ENCODE results near the gene PLXNA4.

PLXNA4 gene

GRCh38 chr7:132351954-132352499, 224.2 kb downstream of the PLXNA4 start:
- no peak for DNase-seq (ENCODE audit: low read depth)

GRCh38 chr7:132350741-132351140, 225.5 kb downstream of the PLXNA4 start:
- no peak for DNase-seq (ENCODE audit: low read depth)

GRCh38 chr7:132349075-132349474, 227.2 kb downstream of the PLXNA4 start:
- DNase-seq (ENCODE audit: low read depth), result no peak

- DNase-seq (ENCODE audit: low read depth), result no peak
Observed at GRCh38 chr7:132348341-132348740, 227.9 kb downstream of the PLXNA4 start.

- no peak for DNase-seq (ENCODE audit: low read depth)
Observed at GRCh38 chr7:132347858-132348257, 228.4 kb downstream of the PLXNA4 start.

- DNase-seq (ENCODE audit: low read depth), result no peak
Observed at GRCh38 chr7:132347123-132347522, 229.1 kb downstream of the PLXNA4 start.

GRCh38 chr7:132345543-132346129, 230.6 kb downstream of the PLXNA4 start:
- no peak for DNase-seq (ENCODE audit: low read depth)

GRCh38 chr7:132345030-132345429, 231.2 kb downstream of the PLXNA4 start:
- no peak for DNase-seq (ENCODE audit: low read depth)

GRCh38 chr7:132343199-132343598, 233.1 kb downstream of the PLXNA4 start:
- DNase-seq (ENCODE audit: low read depth), result no peak

- no peak for DNase-seq (ENCODE audit: low read depth)
Observed at GRCh38 chr7:132337450-132338080, 238.7 kb downstream of the PLXNA4 start.

GRCh38 chr7:132336797-132337196, 239.5 kb downstream of the PLXNA4 start:
- no peak for DNase-seq (ENCODE audit: low read depth)

- no peak for DNase-seq (ENCODE audit: low read depth)
Observed at GRCh38 chr7:132333301-132333700, 243.0 kb downstream of the PLXNA4 start.

GRCh38 chr7:132328760-132329159, 247.5 kb downstream of the PLXNA4 start:
- no peak for DNase-seq (ENCODE audit: low read depth)

- no peak for DNase-seq (ENCODE audit: low read depth)
Observed at GRCh38 chr7:132328047-132328620, 248.1 kb downstream of the PLXNA4 start.

GRCh38 chr7:132326878-132327589, 249.2 kb downstream of the PLXNA4 start:
- DNase-seq (ENCODE audit: low read depth), result no peak

- DNase-seq (ENCODE audit: low read depth), result no peak
Observed at GRCh38 chr7:132322970-132323369, 253.3 kb downstream of the PLXNA4 start.

GRCh38 chr7:132321387-132321786, 254.9 kb downstream of the PLXNA4 start:
- DNase-seq (ENCODE audit: low read depth), result no peak

GRCh38 chr7:132319481-132319880, 256.8 kb downstream of the PLXNA4 start:
- no peak for DNase-seq (ENCODE audit: low read depth)

GRCh38 chr7:132318352-132319318, 257.6 kb downstream of the PLXNA4 start:
- DNase-seq (ENCODE audit: low read depth), result peak; percentile 15

GRCh38 chr7:132317701-132318351, 258.4 kb downstream of the PLXNA4 start:
- DNase-seq (ENCODE audit: low read depth), result no peak

- no peak for DNase-seq (ENCODE audit: low read depth)
Observed at GRCh38 chr7:132312531-132313055, 263.7 kb downstream of the PLXNA4 start.
